ENCODE data around the gene CD68. TPM values are rescaled to one million over a fixed set of nuclear protein-coding genes. Genes with fewer than 3 reads are reported as not detected.

Gene CD68
- total RNA-seq: 1.1 and 1.3 TPM in 2 replicates

GRCh38 chr17:7579001-7579833 lies at the start of gene CD68:
CD68 (plus strand) TSS chr17:7579638; CDS start chr17:7579678, 40 bp downstream.

GRCh38 chr17:7548585-7549400 lies 30.6 kb upstream of the CD68 start, which contains the start of gene TNFSF12:
TNFSF12 (plus strand) TSS chr17:7549058; CDS start chr17:7549154, 96 bp downstream.

GRCh38 chr17:7558544-7559319 lies 20.7 kb upstream of the CD68 start, which contains the start of gene TNFSF13:
TNFSF13 (plus strand) TSS chr17:7558750; CDS start chr17:7559040, 290 bp downstream.

GRCh38 chr17:7561589-7562207 lies 17.7 kb upstream of the CD68 start, which contains the start of gene SENP3:
SENP3 (plus strand) TSS chr17:7561919; CDS start chr17:7563077, 1,158 bp downstream.

GRCh38 chr17:7583253-7584109 lies 4.0 kb downstream of the CD68 start, which contains the start of gene MPDU1:
MPDU1 (plus strand) TSS chr17:7583852; CDS start chr17:7583863, 11 bp downstream.

GRCh38 chr17:7589891-7590691 lies 10.7 kb downstream of the CD68 start, which contains the start of gene SOX15:
SOX15 (minus strand) TSS chr17:7590094; CDS start chr17:7589676, 418 bp downstream.

GRCh38 chr17:7614425-7615264 lies 35.2 kb downstream of the CD68 start, which contains the start of gene FXR2:
FXR2 (minus strand) TSS chr17:7614897; CDS start chr17:7614532, 365 bp downstream.

GRCh38 chr17:7627250-7628121 lies 48.0 kb downstream of the CD68 start, which contains the start of gene SAT2:
SAT2 (minus strand) TSS chr17:7627821; CDS start chr17:7627635, 186 bp downstream.

GRCh38 chr17:7629939-7630571 lies 50.6 kb downstream of the CD68 start, which contains the start of gene SHBG:
SHBG (plus strand) TSS chr17:7630135; CDS start chr17:7630173, 38 bp downstream.

Other genes starting within 250 kb of the CD68 start
- not detected in 2 replicates for gene ACAP1, start 243.1 kb upstream of the CD68 start, total RNA-seq
- 1.9 and 2.9 TPM in 2 replicates for gene KCTD11, start 227.5 kb upstream of the CD68 start, total RNA-seq
- not detected in 2 replicates for gene TMEM95, start 224.5 kb upstream of the CD68 start, total RNA-seq
- 0.91 TPM in 1 of 2 replicates, not detected in the other for gene TNK1, start 198.5 kb upstream of the CD68 start, total RNA-seq
- gene PLSCR3, start 185.1 kb upstream of the CD68 start, total RNA-seq: 8.4 and 15.3 TPM in 2 replicates
- gene TMEM256, start 175.5 kb upstream of the CD68 start, total RNA-seq: 71.3 and 188 TPM in 2 replicates
- gene NLGN2, start 171.8 kb upstream of the CD68 start, total RNA-seq: 2.1 and 2.6 TPM in 2 replicates
- gene SPEM1, start 159.3 kb upstream of the CD68 start, total RNA-seq: not detected in 2 replicates
- gene SPEM2, start 154.0 kb upstream of the CD68 start, total RNA-seq: not detected in 2 replicates
- gene SPEM3, start 150.8 kb upstream of the CD68 start, total RNA-seq: not detected in 2 replicates
- 5.6 and 7.5 TPM in 2 replicates for gene TMEM102, start 144.2 kb upstream of the CD68 start, total RNA-seq
- gene FGF11, start 140.1 kb upstream of the CD68 start, total RNA-seq: 0.15 and 0.32 TPM in 2 replicates
- 4.5 and 6.5 TPM in 2 replicates for gene CHRNB1, start 134.6 kb upstream of the CD68 start, total RNA-seq
- gene ZBTB4, start 100.0 kb upstream of the CD68 start, total RNA-seq: 6.7 and 7.1 TPM in 2 replicates
- gene SLC35G6, start 98.2 kb upstream of the CD68 start, total RNA-seq: not detected in 2 replicates
- gene POLR2A, start 95.3 kb upstream of the CD68 start, total RNA-seq: 54.1 and 66.9 TPM in 2 replicates
- 3.6 and 6.5 TPM in 2 replicates for gene TNFSF12, start 30.6 kb upstream of the CD68 start, total RNA-seq
- gene TNFSF13, start 20.9 kb upstream of the CD68 start, total RNA-seq: 0.46 and 1.6 TPM in 2 replicates
- gene SENP3, start 17.7 kb upstream of the CD68 start, total RNA-seq: 92.9 and 115 TPM in 2 replicates
- 117 and 125 TPM in 2 replicates for gene MPDU1, start 4.2 kb downstream of the CD68 start, total RNA-seq
- gene SOX15, start 10.5 kb downstream of the CD68 start, total RNA-seq: not detected in 2 replicates
- gene FXR2, start 35.3 kb downstream of the CD68 start, total RNA-seq: 39.2 and 47.7 TPM in 2 replicates
- gene SAT2, start 48.2 kb downstream of the CD68 start, total RNA-seq: 24.0 and 24.3 TPM in 2 replicates
- not detected in 2 replicates for gene SHBG, start 50.5 kb downstream of the CD68 start, total RNA-seq
- not detected in 2 replicates for gene ATP1B2, start 71.3 kb downstream of the CD68 start, total RNA-seq
- gene TP53, start 107.9 kb downstream of the CD68 start, total RNA-seq: 40.6 and 70.1 TPM in 2 replicates
- 10.1 and 10.6 TPM in 2 replicates for gene WRAP53, start 108.8 kb downstream of the CD68 start, total RNA-seq
- 0.15 and 0.97 TPM in 2 replicates for gene EFNB3, start 125.6 kb downstream of the CD68 start, total RNA-seq
- under 0.01 and 0.30 TPM in 2 replicates for gene DNAH2, start 138.1 kb downstream of the CD68 start, total RNA-seq

Measured in epithelial cell of umbilical artery (primary cell).